ENCODE results near the gene ZFP92. TPM values are rescaled to one million over a fixed set of nuclear protein-coding genes. Genes with fewer than 3 reads are reported as not detected.

Gene ZFP92
- total and polyA plus RNA-seq, 2 of the 8 experiments (the other 6 are each of a cell fraction or from before 2014, with no cell fraction given): 0.14 to 0.41 TPM

DNA sequence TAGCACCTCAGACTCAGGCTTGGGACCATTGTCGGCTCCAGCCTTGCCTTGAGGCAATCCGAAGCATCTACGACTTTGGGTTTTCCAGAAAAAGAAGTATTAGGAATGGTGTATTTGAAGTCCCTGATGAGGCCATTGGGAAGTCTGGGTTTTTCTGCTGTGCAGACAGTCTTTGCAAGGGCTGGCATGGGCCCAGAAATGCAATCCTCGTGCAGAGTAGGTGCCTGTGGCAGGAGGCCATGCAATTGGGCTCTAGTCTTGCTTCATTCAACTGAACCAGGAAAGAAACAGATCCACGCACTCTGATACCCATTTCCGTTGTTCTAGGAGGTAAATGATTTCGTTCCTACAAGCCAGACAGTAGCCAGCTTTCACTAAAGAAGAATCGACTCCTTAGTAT, 12.4 kb downstream of the ZFP92 start:
- Histone ChIP-seq H2BK15ac (ENCODE audit: low read length) (no peak overlapping the region), H3K23me2 (ENCODE audit: low read depth, low read length) (no peaks in the 10 kb centered on the region), H2AFZ (ENCODE audit: low read length) (no peak overlapping the region), H3K23ac (ENCODE audit: insufficient read length) (no peak overlapping the region), H3K36me3 (ENCODE audit: control insufficient read depth in 2 of 4, insufficient read depth in 4 of 4, low read length in 3 of 4) (no peaks in the 10 kb centered on the region), H4K5ac (ENCODE audit: insufficient read length, low read depth, low read length) (no peak overlapping the region), H4K8ac (ENCODE audit: extremely low read depth, insufficient read depth, low read length) (no peak overlapping the region), H3K56ac (replicated peaks; ENCODE audit: insufficient read length, low read depth, low read length) (no peak overlapping the region), H2BK5ac (ENCODE audit: low read depth, low read length) (no peak overlapping the region), H4K20me1 (replicated peaks in 1 of 2; ENCODE audit: control insufficient read depth in 1 of 2, insufficient read depth in 2 of 2, low read length in 2 of 2) (no peaks in the 10 kb centered on the region), H3K27ac (ENCODE audit: low read depth, low read length) (no peak overlapping the region), H4K91ac (replicated peaks; ENCODE audit: insufficient read length, low read length) (no peak overlapping the region), H2BK12ac (ENCODE audit: low read depth, low read length) (no peak overlapping the region), H3K14ac (ENCODE audit: insufficient read length) (no peak overlapping the region), H3K9ac (replicated peaks in 1 of 4; ENCODE audit: extremely low read depth in 1 of 4, low read depth in 3 of 4, low read length in 3 of 4) (no peak overlapping the region), H3K4me1 (replicated peaks in 1 of 4; ENCODE audit: control insufficient read depth in 3 of 4, insufficient read depth in 4 of 4, low read length in 3 of 4) (0 out of 7 replicates have a peak, but pooled peaks cover 0 to 2% (median 0%) of the 10 kb centered on the region in 4 experiments), H3K4me2 (ENCODE audit: insufficient read depth in 1 of 2, low read depth in 2 of 2, low read length in 2 of 2) (no peak overlapping the region), H3K4ac (replicated peaks; ENCODE audit: insufficient read length, low read depth, low read length) (no peak overlapping the region), H2BK120ac (replicated peaks; ENCODE audit: low read depth, low read length) (no peak overlapping the region), H3K4me3 (ENCODE audit: extremely low read depth in 1 of 4, insufficient read depth in 2 of 4, low read depth in 3 of 4, low read length in 4 of 4) (no peak overlapping the region), H3K79me2 (ENCODE audit: control insufficient read depth in 1 of 2, insufficient read depth in 2 of 2, low read length in 2 of 2) (no peaks in the 10 kb centered on the region), H2AK5ac (ENCODE audit: low read depth, low read length) (no peak overlapping the region), H3K18ac (ENCODE audit: extremely low read depth, low read length) (no peak overlapping the region), H3K9me3 (ENCODE audit: insufficient read depth in 2 of 2, low read depth in 1 of 2, low read length in 1 of 2) (no peaks in the 10 kb centered on the region), H3K27me3 (replicated peaks in 1 of 4; ENCODE audit: control insufficient read depth in 3 of 4, extremely low read depth in 1 of 4, insufficient read depth in 3 of 4, low read length in 3 of 4) (no peaks in the 10 kb centered on the region), H2BK20ac (ENCODE audit: low read length) (no peak overlapping the region), H3K79me1 (ENCODE audit: low read depth, low read length) (no peaks in the 10 kb centered on the region)
- WGBS, 2 experiments (ENCODE audit: extremely low coverage in 1 of 2, insufficient coverage in 1 of 2, insufficient read length in 1 of 2, insufficient replicate concordance in 2 of 2, low coverage in 1 of 2, low lambda C conversion rate in 2 of 2, missing lambda C conversion rate in 1 of 2): 84% methylated on average over 8 of the region's 8 CpGs; no CpG with 5 or more reads in 1 of the 2 experiments
- ChIA-PET POLR2A (ENCODE audit: partially characterized antibody) (no interaction called here), CTCF (ENCODE audit: partially characterized antibody) (interaction anchor here (1.2 to 1.6 kb wide), 3 partner anchors 11 to 391 kb away, joined by 3 to 5 read pairs (median 5); no protein-coding TSS in a partner anchor)
- FAIRE-seq: no peak
- DNase-seq (ENCODE audit: low read depth in 1 of 2, low spot score in 2 of 2): no peak
- no peak for TF ChIP-seq CHD2 (IDR thresholded peaks at IDR 0.05; ENCODE audit: low read length)
- no peak for TF ChIP-seq CBX8 (IDR thresholded peaks at IDR 0.05; ENCODE audit: borderline replicate concordance, low read depth, low read length)
- TF ChIP-seq NANOG (IDR thresholded peaks at IDR 0.05; ENCODE audit: insufficient read depth, low read depth, low read length, poor library complexity, severe bottlenecking): no peak
- no peak for TF ChIP-seq SP4 (IDR thresholded peaks at IDR 0.05; ENCODE audit: low read length)
- TF ChIP-seq JUND (IDR thresholded peaks at IDR 0.05; ENCODE audit: low read length): no peak
- no peak for TF ChIP-seq RXRA (IDR thresholded peaks at IDR 0.05; ENCODE audit: insufficient read depth, low read depth, low read length)
- TF ChIP-seq, protein P1, sequence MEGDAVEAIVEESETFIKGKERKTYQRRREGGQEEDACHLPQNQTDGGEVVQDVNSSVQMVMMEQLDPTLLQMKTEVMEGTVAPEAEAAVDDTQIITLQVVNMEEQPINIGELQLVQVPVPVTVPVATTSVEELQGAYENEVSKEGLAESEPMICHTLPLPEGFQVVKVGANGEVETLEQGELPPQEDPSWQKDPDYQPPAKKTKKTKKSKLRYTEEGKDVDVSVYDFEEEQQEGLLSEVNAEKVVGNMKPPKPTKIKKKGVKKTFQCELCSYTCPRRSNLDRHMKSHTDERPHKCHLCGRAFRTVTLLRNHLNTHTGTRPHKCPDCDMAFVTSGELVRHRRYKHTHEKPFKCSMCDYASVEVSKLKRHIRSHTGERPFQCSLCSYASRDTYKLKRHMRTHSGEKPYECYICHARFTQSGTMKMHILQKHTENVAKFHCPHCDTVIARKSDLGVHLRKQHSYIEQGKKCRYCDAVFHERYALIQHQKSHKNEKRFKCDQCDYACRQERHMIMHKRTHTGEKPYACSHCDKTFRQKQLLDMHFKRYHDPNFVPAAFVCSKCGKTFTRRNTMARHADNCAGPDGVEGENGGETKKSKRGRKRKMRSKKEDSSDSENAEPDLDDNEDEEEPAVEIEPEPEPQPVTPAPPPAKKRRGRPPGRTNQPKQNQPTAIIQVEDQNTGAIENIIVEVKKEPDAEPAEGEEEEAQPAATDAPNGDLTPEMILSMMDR (IDR thresholded peaks at IDR 0.05; ENCODE audit: control extremely low read depth in 1 of 3, insufficient read depth in 1 of 3, low read depth in 1 of 3, low read length in 3 of 3): no peak
- no peak for TF ChIP-seq KDM1A (IDR thresholded peaks at IDR 0.05; ENCODE audit: borderline replicate concordance, low read length)
- no peak for TF ChIP-seq GTF2F1 (IDR thresholded peaks at IDR 0.05; ENCODE audit: borderline replicate concordance, low read depth, low read length)
- TF ChIP-seq TAF1 (IDR thresholded peaks at IDR 0.05; ENCODE audit: low read depth, low read length): no peak
- no peak for TF ChIP-seq TCF12 (IDR thresholded peaks at IDR 0.05; ENCODE audit: low read depth, low read length)

Data from H1 (cell line).